ENCODE results near the gene SGMS1.

DNA sequence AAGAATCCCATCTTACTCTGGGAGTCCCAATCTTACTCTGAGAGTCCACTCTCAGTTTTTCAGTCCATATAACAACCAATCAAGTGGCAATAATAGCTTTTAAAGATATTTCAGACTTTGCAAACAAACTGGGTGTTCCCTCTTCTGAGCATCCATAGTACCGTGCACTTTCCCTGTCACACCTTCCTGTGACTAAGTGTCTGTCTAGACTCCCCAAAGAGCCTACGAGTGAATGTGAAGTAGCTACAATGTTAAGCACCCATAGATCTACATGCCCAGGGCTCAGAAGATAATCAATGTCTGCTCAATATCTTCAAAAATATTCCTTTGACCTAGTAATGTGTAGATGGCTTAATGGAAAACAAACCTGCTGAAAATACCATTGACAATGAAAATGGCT, 276.8 kb downstream of the SGMS1 start:
- TF ChIP-seq POLR2AphosphoS5 (IDR thresholded peaks at IDR 0.05; ENCODE audit: low read depth, low read length) = no peak
- no peak for TF ChIP-seq TAF1 (IDR thresholded peaks at IDR 0.05; ENCODE audit: low read depth, low read length)
- no peak for TF ChIP-seq POLR2A (IDR thresholded peaks at IDR 0.05; ENCODE audit: low read depth, low read length)
- no peak for TF ChIP-seq POU2F2 (IDR thresholded peaks at IDR 0.05; ENCODE audit: low read depth, low read length)
- TF ChIP-seq SPI1 (IDR thresholded peaks at IDR 0.05; ENCODE audit: low read depth, low read length) = no peak

All from GM12891 (cell line).